HT-29 (cell line): ENCODE results near the gene PHYHIPL. TPM values are rescaled to one million over a fixed set of nuclear protein-coding genes. Genes with fewer than 3 reads are reported as not detected.
"Not testable (repeated sequence)": the region's sequence is repeated elsewhere in the genome, so short reads cannot be mapped to it uniquely, and the experiment has no call there.

Source experiments
- DNase-seq: peaks from one replicate; pipeline ENCODE4 v3.0.0-alpha.2; 2015; ENCODE audit warnings: low spot score
- total RNA-seq: library from RNA; depleted of rRNA; stranded (reverse); fragments of >200 nt; shearing (Covaris generic); gene quantifications from 2 replicates; pipeline ENCODE4 v1.2.3, GENCODE V29; 2014

Gene PHYHIPL
- total RNA-seq, 1 experiment from 2014 or later: not detected

DNA sequence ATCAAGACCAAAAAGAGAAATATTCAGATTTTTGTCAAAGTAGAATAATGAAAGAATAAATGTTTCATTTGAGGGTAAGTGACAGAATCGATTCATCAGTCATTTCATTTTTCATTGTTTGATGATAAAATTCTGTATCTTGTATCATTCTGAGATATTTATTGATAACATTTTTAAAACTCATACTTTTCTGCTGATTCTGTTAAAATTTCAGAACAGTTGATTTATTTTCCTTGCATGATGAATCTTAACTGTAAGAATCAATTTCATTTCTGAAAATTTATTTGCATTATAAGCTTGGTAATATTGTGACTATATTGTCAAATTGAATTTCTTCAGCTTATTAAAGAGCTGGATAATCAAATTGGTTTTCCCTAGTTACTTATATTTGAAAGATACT, 13.9 kb downstream of the PHYHIPL start:
- DNase-seq: no peak

GRCh38 chr10:59206204-59206720, 29.8 kb downstream of the PHYHIPL start:
- no peak for DNase-seq

DNA sequence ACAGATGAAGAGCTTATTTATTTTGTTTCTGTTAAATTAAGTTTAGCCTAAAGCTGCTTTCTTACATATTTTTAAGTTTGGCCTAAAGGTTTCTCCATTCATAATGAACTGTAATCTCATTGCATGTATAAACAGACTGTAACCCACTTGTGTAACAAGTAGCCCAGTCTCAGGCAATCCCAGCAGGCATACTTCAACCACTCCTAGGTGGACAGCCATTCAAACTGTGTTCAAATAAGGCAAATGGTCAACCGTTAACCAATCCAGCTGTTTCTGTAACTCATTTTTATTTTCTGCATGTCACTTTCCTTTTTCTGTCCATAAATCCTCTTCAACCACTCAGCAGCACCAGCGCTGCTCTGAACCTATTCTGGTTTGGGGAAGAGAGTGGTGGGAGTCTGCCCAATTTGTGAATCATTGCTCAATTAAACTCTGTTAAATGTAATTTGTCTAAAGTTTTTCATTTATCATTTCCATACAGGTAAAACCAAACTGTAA, 35.9 kb downstream of the PHYHIPL start:
- DNase-seq: no peak

- DNase-seq: no peak
These were observed 37.7 kb downstream of the PHYHIPL start for GRCh38 chr10:59214160-59214559.

DNA sequence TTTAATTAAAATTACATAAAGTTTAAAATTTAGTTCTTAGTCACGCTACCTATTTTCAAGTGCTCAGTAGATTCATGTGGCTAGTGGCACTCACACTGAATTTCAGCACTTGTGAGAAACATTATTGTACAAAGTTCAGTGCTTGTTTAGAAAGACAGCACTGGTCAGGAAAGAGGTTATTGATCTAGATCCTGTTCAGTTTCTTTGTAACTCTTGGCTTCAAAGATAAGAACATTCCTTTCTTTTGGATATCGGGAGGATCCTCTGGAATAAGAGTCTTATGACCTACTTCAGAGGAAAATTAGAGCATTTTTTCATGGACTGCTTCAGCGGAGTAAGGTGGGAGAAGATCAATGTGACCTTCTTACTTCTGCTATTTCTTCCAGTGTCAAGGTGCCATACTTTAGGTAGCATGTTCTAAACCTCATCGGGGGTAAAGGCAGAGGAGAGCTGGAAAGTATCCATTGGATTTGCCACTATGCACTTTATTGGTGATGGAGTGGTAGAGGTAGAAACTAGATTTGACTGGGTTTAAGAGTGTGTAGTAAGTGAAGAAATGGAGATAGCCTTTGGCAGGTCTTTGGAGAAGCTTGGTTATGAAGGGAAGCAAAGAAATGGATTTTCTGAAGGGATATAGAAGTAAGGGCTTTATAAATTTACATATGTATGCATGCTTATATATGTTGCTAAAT, 39.9 kb downstream of the PHYHIPL start:
- DNase-seq: no peak

DNA sequence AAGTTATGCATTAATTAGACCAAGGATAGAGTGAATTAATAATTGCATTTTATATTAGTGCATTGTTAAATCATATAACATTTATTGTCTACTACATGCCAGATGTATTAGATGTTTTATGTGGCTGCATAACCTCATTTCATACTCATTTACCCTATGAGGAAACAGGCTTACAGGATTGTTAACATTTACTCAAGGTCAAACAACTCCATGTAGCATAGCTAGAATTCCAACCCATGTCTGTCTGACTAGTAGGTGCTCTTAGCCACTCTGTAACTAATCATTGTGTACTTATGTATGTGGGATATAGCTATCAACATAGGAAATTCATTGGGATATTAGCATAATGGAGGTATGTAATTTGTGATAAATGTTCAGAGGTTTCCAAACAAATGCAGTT, 46.3 kb downstream of the PHYHIPL start:
- DNase-seq: no peak

DNA sequence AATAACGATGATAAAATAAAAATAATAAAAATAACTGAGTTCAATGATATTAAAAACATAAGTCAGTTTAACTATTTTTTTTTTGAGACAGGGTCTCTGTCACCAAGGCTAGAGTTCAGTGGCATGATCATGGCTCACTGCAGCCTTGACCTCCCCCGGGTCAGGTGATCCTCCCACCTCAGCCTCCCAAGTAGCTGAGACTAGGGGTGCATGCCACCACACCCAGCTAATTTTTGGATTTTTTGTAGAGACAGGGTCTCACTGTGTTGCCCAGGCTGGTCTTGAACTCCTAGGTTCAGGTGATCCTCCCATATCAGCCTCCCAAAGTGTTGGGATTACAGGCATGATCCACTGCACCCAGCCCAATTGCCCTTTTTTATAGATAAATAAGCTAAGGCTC, 47.2 kb downstream of the PHYHIPL start:
- DNase-seq: not testable (repeated sequence)

DNA sequence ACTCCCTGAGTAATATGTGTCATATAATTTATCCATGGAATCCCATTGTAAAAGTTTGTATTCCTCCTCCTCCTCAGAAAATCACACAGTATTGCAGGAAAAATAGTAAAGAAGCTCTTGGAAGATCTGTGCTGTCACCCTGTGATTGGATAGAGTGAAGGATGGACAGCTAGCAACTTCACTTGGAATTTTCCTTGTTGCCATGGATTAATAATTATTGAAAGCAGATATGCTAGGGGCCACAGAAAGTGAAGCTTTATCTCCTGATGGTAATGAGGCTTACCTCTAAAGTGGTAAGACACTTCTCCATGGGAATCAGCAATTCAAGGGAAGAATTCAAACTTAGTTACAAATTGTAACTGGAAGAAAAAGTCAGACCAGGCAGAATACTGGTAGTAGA, 48.8 kb downstream of the PHYHIPL start:
- DNase-seq: no peak

- DNase-seq: peak; percentile 22
These were observed 50.8 kb downstream of the PHYHIPL start for GRCh38 chr10:59227136-59227673.

DNA sequence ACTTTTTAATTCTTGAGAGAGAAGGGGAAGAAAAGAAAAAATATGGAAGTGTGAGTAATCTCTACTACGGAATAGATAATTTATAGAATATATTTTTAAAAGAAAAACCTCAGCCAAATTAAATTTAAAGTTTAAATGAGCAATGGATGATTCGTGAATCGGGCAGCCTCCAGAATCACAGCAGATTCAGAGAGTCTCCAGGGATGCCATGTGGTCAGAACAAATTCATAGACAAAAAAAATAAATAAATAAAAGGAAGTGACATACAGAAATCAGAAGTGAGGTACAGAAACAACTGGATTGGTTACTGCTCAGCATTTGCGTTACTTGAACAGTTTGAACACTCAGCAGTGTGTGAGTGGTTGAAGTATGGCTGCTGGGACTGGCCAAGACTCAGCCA, 53.0 kb downstream of the PHYHIPL start:
- DNase-seq: no peak

GRCh38 chr10:59234194-59234593, 57.8 kb downstream of the PHYHIPL start:
- no peak for DNase-seq

GRCh38 chr10:59234816-59235429, 58.5 kb downstream of the PHYHIPL start:
- peak; percentile 44 for DNase-seq

- no peak for DNase-seq
These were observed 59.7 kb downstream of the PHYHIPL start for GRCh38 chr10:59236064-59236697.

DNA sequence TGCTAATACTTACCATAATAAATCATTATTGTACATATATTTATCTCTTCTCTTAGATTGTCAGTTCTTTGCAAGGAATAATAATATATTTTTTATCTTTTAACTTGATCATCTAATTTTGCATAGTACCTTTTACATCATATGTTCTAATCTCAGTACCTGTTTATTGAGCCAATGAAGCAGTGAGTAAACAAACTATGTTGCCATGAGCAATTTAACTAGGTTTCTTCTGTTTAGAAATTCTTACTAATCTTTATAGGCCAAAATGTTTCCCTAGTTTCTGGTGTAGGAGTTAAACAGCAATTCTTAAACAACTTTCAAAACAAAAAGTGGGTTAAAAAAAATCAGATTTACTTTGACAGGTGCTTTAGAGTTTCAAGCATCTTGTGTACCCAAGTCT, 61.3 kb downstream of the PHYHIPL start:
- DNase-seq: no peak

DNA sequence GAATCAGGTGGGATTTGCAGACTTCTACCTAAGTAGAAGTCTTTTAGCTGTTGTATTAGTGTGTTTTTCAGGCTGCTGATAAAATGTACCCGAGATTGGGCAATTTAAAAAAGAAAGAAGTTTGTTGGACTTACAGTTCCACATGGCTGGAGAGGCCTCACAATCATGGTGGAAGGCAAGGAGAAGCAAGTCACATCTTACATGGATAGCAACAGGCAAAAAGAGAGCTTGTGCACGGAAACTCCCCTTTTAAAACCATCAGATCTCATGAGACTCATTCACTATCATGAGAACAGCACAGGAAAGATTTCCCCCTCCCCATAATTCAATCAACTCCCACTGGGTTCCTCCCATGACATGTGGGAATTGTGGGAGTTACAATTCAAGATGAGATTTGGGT, 62.7 kb downstream of the PHYHIPL start:
- DNase-seq: not testable (repeated sequence)

DNA sequence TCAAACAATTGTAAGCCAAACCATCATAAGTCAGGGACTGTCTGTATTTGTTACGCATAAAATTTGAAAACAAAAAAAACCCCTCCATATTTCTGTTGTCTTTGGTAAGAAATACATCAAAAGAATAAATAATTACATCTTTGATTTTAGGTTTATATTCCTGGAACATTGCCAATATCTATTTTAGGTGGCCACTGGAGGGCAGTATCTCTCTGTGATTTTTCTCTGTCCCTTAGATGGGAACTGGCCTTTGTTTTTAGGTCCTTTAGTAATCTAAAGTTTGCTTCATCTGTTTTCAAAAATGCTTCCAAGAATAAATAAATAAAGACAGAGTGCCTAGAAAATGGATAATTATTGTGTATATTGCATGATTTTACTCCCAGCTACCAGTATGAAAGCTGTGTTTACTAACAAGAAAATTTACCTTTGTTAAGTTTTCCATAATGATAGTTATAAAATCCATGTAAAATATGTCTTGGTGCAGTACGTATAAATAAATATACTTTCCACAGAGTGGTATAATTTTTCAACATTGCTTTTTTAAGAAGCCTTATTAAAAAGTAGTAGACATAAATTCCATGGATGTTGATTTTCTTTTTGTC, 64.2 kb downstream of the PHYHIPL start:
- DNase-seq: peak; percentile 54

DNA sequence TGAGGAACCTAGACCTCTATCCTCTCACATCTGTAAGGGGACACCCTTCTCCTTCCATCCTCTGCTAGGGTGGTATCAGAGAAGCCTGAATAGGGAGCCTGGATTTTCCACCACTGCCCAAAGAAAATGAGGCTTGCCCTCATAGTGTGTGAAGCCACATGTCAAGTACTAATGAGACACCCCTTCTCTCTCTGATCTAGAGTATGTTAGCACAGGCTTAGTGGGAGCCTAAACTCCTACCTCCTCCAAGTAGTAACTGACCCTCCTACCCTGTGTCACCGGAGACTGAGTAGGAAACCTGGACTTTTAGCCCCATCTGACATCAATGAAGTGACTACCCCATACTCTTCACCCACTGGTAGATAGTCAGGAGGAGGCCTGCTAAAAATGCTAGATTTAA, 65.6 kb downstream of the PHYHIPL start:
- no peak for DNase-seq

DNA sequence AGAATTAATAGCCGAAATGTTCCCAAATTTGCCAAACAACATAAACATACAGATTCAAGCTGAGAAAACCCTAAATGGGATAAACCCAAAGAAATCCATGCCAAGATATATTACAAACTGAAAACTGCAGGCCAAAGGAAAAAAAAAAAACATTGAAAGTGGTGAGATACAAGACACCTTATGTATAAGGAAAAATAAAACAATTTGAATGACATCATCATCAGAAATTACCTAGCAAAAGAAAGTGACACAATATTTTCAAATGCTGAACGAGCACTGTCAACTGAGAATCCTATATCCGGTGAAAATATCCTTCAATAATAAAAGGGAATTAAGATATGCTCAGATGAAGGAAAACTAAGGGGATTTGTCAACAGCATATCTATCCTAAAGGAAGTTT, 66.5 kb downstream of the PHYHIPL start:
- no peak for DNase-seq

GRCh38 chr10:59243611-59244195, 67.3 kb downstream of the PHYHIPL start:
- no peak for DNase-seq

GRCh38 chr10:59244871-59245270, 68.4 kb downstream of the PHYHIPL start:
- no peak for DNase-seq

DNA sequence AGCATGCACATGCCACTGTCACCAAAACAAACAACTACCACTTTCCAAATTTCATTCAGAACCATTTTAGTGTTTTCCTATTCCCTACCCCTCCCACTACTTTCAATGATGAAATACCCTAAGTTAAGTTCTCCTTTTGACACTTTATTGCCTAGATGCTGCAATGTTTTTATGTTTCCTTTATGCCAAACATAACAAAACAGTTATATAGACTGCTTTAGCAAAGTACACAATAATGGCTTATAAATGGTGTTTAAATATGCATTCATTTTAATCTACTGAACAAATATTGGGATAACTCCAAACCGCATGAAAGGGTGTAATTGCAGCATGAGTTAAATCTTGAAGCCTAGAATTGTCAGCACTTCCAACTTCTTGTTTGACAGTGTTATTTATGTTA, 69.2 kb downstream of the PHYHIPL start:
- DNase-seq: no peak

GRCh38 chr10:59252491-59252890, 76.0 kb downstream of the PHYHIPL start:
- no peak for DNase-seq
